SU-DHL-6 (cell line): ENCODE data around the gene FGD4.

ENCODE experiments used
- EZH2phosphoT487 ChIP-seq: fragments of 200-600 bp; sonication (generic), shearing (Covaris generic); conservative IDR thresholded peaks from 2 replicates; pipeline ENCODE4 v1.6.1; 2018; ENCODE audit warnings: mild to moderate bottlenecking, antibody characterized with exemption, low read length, moderate library complexity, mixed read lengths
- TF ChIP-seq, protein P1 (sequence below): fragments of 200-600 bp; sonication (generic); IDR thresholded peaks from one replicate; pipeline ENCODE4 v1.5.1; 2017; ENCODE audit warnings: antibody characterized with exemption, mild to moderate bottlenecking, low read length, moderate library complexity; ENCODE audit not compliant: insufficient read depth, poor library complexity, severe bottlenecking

DNA sequence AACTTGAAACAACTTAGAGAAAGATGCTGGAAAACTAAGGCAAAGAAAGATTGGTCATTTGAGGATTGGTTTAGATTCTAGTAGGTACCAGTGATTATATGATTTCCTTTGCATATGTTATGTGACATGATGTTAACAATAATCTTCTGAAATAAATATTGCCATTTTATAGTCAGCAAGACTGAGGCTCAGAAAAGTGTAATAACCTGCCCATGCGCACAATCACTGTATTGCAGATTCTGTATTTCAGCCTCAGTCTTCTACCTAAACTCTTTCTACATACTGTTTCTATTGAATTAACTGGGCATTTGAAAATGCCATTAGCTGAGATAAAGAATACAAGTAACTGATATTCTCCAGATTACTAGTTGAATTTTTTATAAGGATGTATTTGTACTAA lies 61.3 kb downstream of the FGD4 start:
- TF ChIP-seq, protein P1, sequence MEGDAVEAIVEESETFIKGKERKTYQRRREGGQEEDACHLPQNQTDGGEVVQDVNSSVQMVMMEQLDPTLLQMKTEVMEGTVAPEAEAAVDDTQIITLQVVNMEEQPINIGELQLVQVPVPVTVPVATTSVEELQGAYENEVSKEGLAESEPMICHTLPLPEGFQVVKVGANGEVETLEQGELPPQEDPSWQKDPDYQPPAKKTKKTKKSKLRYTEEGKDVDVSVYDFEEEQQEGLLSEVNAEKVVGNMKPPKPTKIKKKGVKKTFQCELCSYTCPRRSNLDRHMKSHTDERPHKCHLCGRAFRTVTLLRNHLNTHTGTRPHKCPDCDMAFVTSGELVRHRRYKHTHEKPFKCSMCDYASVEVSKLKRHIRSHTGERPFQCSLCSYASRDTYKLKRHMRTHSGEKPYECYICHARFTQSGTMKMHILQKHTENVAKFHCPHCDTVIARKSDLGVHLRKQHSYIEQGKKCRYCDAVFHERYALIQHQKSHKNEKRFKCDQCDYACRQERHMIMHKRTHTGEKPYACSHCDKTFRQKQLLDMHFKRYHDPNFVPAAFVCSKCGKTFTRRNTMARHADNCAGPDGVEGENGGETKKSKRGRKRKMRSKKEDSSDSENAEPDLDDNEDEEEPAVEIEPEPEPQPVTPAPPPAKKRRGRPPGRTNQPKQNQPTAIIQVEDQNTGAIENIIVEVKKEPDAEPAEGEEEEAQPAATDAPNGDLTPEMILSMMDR: no peak
- no peak for TF ChIP-seq EZH2phosphoT487
